Panc1 (cell line): ENCODE data around the gene PCED1B. TPM values are rescaled to one million over a fixed set of nuclear protein-coding genes. Genes with fewer than 3 reads are reported as not detected.

Source experiments
- ATAC-seq: fragments of 200-7000 bp; cut with Tn5 transposase; 2 replicates; pipeline ENCODE4 v1.9.1; 2020; ENCODE audit warnings: mild to moderate bottlenecking, moderate library complexity
- BruUV-seq: library from RNA; stranded (reverse); fragments of 400-500 nt; replicated peaks from 2 replicates; lab custom pipeline; 2021; lab: Mats Ljungman, UMichigan
- CTCF ChIA-PET: fragments of 300-600 bp; sonication (Branson Sonifier 250); formaldehyde crosslinking; loops from one replicate; lab custom pipeline; 2022; ENCODE audit warnings: antibody characterized with exemption; lab: Charles Lee
- POLR2A ChIA-PET: fragments of 300-600 bp; sonication (Branson Sonifier 250); formaldehyde crosslinking; loops from one replicate; lab custom pipeline; 2022; ENCODE audit warnings: antibody characterized with exemption; lab: Charles Lee
- DNase-seq: peaks from one replicate; pipeline ENCODE4 v3.0.0-alpha.2; 2010; ENCODE audit warnings: low read depth, low spot score
- H3K27ac ChIP-seq: 2 replicates; pipeline ENCODE4 v1.5.1; 2011; ENCODE audit warnings: mild to moderate bottlenecking, low read length, inconsistent platforms
- H3K27me3 ChIP-seq: fragments of 200-500 bp; sonication (Bioruptor generic); 2 replicates; pipeline ENCODE4 v1.6.0; 2014; ENCODE audit warnings: low read length, inconsistent platforms; ENCODE audit not compliant: control insufficient read depth, insufficient read depth
- H3K36me3 ChIP-seq: fragments of 200-500 bp; sonication (Bioruptor generic); 2 replicates; pipeline ENCODE4 v1.5.1; 2014; ENCODE audit warnings: inconsistent platforms, mild to moderate bottlenecking, low read length, moderate library complexity; ENCODE audit not compliant: control insufficient read depth, insufficient read depth
- H3K4me1 ChIP-seq: 2 replicates; pipeline ENCODE4 v1.5.1; 2011; ENCODE audit warnings: inconsistent platforms, mild to moderate bottlenecking, low read length, moderate library complexity; ENCODE audit not compliant: control insufficient read depth, insufficient read depth
- H3K4me3 ChIP-seq, 2 experiments: 2 replicates each; pipeline ENCODE4 v1.5.1; 2011 to 2012; ENCODE audit warnings: low read depth in 2 of 2, low read length in 2 of 2, mild to moderate bottlenecking in 2 of 2, inconsistent platforms in 1 of 2, moderate library complexity in 1 of 2
- H3K9me3 ChIP-seq: fragments of 200-500 bp; sonication (Bioruptor generic); 2 replicates; pipeline ENCODE4 v1.5.1; 2014; ENCODE audit warnings: low read depth, mild to moderate bottlenecking, inconsistent platforms, low read length, moderate library complexity; ENCODE audit not compliant: control insufficient read depth, insufficient read depth
- CTCF ChIP-seq: fragments of 450-650 bp; IDR thresholded peaks from 2 replicates; pipeline ENCODE4 v1.5.1; 2017; ENCODE audit warnings: mild to moderate bottlenecking
- POLR2AphosphoS5 ChIP-seq: IDR thresholded peaks from 2 replicates; pipeline ENCODE4 v1.6.1; 2012; ENCODE audit warnings: mild to moderate bottlenecking, low read depth, low read length, moderate library complexity
- REST ChIP-seq, 2 experiments: IDR thresholded peaks; 2 replicates each; pipeline ENCODE4 v1.6.1; 2011 to 2012; ENCODE audit warnings: low read depth in 2 of 2, control low read depth in 1 of 2, low read length in 1 of 2, mild to moderate bottlenecking in 1 of 2, moderate library complexity in 1 of 2; ENCODE audit not compliant: insufficient read depth in 1 of 2
- SIN3A ChIP-seq: IDR thresholded peaks from 2 replicates; pipeline ENCODE4 v1.6.1; 2012; ENCODE audit warnings: low read depth, mild to moderate bottlenecking, low read length, moderate library complexity, borderline replicate concordance; ENCODE audit not compliant: insufficient read depth
- TCF7L2 ChIP-seq: IDR thresholded peaks from 2 replicates; pipeline ENCODE4 v1.6.1; 2011; ENCODE audit warnings: mild to moderate bottlenecking, low read depth, low read length, inconsistent platforms
- in situ Hi-C: cut with HindIII; loops from 2 replicates; pipeline ENCODE4 v1.10.0; 2016; ENCODE audit warnings: low sequenced_read_pairs, low pct_unique_long_range_greater_than_20kb
- intact Hi-C: fragments of 100-400 bp; cut with micrococcal nuclease; formaldehyde crosslinking; loops from one replicate; pipeline ENCODE4 v1.10.0; 2022; ENCODE audit not compliant: unreplicated experiment
- total RNA-seq: library from RNA; stranded (reverse); gene quantifications from one replicate; pipeline ENCODE4 v1.2.1, GENCODE V29; 2021; ENCODE audit not compliant: unreplicated experiment

Gene PCED1B
- total RNA-seq, 1 experiment from 2014 or later = 0.82 TPM

DNA sequence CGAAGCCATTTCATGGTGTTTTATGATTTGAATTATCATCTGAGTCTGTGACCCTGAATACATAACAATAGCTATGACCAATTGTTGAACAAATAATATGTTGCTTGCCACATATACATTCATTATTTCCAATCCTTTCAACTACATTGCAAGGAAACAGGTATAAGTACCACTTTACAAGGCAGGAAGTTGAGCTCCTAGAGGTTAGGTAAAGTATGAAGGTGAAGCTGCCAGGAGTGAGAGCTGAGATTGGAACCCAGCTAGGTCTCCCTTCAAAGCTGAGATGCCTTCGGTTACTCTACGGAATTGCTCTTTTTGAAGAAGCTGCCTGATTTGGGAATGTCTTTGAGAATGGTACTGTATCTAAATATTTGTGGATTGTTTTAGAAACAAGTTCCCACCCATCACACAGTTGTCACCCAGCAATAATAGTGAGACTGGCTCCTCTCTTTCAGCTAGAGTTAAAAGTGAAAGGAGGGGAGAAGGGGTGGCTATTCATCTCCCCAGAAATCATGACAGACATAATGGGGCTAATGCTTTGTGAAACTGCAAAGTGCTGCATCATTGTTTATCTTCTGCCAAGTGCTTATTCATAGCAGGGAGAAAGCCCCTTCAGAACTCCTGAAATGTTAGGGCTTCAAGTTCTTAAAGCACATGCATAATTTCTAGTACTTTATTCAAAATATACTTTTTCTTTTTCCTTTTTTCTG is 76.2 kb downstream of the PCED1B start:
- DNase-seq (no peak), ATAC-seq (no peak)
- in situ Hi-C loops (no loop called here), intact Hi-C loops (no loop called here)
- Histone ChIP-seq H3K9me3 (no peaks in the 10 kb centered on the region), H3K27me3 (no peaks in the 10 kb centered on the region), H3K4me1 (no peaks in the 10 kb centered on the region), H3K36me3 (no peaks in the 10 kb centered on the region), H3K4me3 (no peak overlapping the region), H3K27ac (no peak overlapping the region)
- TF ChIP-seq CTCF (no peak), POLR2AphosphoS5 (no peak), TCF7L2 (no peak), SIN3A (no peak), REST (IDR thresholded peaks at IDR 0.05; ENCODE audit: insufficient read depth in 1 of 2, low read depth in 2 of 2, low read length in 1 of 2) (no peak)
- BruUV-seq = no TSS peak
- CTCF ChIA-PET = interaction anchor here (0.6 kb wide), 1 partner anchor 84 kb away, joined by 9 read pairs; no protein-coding TSS in a partner anchor
- POLR2A ChIA-PET = interaction anchor here (0.6 kb wide), 1 partner anchor 51 kb away, joined by 8 read pairs; no protein-coding TSS in a partner anchor

GRCh38 chr12:47156167-47156736 is 76.8 kb downstream of the PCED1B start:
- intact Hi-C loops = no loop called here
- Histone ChIP-seq H3K27me3 (no peaks in the 10 kb centered on the region), H3K36me3 (no peaks in the 10 kb centered on the region), H3K9me3 (no peaks in the 10 kb centered on the region), H3K27ac (no peak overlapping the region), H3K4me3 (no peak overlapping the region), H3K4me1 (no peaks in the 10 kb centered on the region)
- in situ Hi-C loops = no loop called here
- ChIA-PET CTCF (interaction anchor here (0.6 kb wide), 1 partner anchor 84 kb away, joined by 9 read pairs; no protein-coding TSS in a partner anchor), POLR2A (interaction anchor here (0.6 kb wide), 1 partner anchor 51 kb away, joined by 8 read pairs; no protein-coding TSS in a partner anchor)
- no peak for ATAC-seq
- DNase-seq = no peak
- TF ChIP-seq POLR2AphosphoS5 = no peak
- no peak for TF ChIP-seq CTCF
- TF ChIP-seq REST (IDR thresholded peaks at IDR 0.05; ENCODE audit: insufficient read depth in 1 of 2, low read depth in 2 of 2, low read length in 1 of 2) = no peak
- no peak for TF ChIP-seq SIN3A
- no peak for TF ChIP-seq TCF7L2
- BruUV-seq = no TSS peak
